GM18951 (cell line): ENCODE data around the gene NMRAL1.

Experiments used
- POLR2A ChIP-seq: IDR thresholded peaks from 4 replicates; pipeline ENCODE4 v1.6.1; 2011; ENCODE audit warnings: mild to moderate bottlenecking; ENCODE audit not compliant: insufficient read length, insufficient read depth; ENCODE audit errors: extremely low read depth
- in situ Hi-C: fragments of 300-500 bp; cut with MboI; formaldehyde crosslinking; loops from one replicate; pipeline ENCODE4 v1.12.0; 2022; ENCODE audit warnings: low sequenced_read_pairs, mixed read lengths, inconsistent platforms; ENCODE audit not compliant: unreplicated experiment

Gene NMRAL1

DNA sequence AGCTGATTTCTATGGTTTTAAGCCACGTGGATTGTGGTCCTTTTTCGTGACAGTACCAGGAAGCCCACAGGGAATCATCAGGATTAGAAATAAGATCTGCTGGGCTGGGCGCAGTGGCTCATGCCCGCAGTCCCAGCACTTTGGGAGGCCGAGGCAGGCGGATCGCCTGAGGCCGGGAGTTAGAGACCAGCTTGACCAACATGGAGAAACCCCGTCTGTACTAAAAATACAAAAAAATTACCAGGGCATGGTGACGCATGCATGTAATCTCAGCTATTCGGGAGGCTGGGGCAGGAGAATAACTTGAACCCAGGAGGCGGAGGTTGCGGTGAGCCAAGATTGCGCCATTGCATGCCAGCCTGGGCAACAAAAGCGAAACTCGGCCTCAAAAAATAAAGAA, 6.5 kb downstream of the NMRAL1 start:
- no peak for TF ChIP-seq POLR2A
- in situ Hi-C loops, result no loop called here

DNA sequence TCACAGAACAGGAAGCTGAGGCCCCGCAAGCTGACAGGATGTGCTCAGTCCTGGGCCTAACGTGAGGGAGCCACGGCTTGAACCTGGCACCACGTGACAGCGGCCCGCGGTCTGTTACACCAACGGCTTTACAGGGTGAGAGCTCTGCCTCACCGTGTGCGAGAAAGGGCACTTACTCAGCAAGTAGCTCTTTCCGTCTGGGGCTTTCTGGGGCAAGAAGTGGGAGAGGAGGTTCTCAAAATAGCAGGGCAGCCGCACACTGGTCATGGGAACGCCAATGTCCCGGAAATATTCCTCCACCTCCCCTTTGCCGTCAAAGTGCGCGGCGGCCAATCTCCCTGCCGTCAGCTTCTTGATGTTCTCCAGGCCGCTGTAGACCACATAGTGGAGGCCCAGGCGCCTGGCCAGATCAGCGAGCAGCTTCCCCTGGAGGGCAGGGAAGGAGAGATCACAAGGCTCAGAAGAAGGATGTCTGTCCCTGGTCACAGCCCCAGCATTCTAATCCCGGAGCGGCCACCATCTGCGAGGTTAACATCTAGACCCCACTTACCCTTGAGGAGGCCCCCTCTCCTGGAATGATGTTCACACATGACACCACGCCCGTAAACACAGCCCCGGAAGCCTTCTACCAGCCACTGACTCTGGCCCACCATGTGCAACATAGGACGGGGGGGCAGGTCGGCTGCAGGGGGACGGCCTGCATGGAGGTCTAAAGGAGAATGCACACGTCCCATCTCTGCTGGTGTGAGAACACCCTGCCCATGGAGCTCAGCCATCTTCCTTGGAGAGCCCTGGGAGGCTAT, 8.2 kb downstream of the NMRAL1 start:
- in situ Hi-C loops, result no loop called here

DNA sequence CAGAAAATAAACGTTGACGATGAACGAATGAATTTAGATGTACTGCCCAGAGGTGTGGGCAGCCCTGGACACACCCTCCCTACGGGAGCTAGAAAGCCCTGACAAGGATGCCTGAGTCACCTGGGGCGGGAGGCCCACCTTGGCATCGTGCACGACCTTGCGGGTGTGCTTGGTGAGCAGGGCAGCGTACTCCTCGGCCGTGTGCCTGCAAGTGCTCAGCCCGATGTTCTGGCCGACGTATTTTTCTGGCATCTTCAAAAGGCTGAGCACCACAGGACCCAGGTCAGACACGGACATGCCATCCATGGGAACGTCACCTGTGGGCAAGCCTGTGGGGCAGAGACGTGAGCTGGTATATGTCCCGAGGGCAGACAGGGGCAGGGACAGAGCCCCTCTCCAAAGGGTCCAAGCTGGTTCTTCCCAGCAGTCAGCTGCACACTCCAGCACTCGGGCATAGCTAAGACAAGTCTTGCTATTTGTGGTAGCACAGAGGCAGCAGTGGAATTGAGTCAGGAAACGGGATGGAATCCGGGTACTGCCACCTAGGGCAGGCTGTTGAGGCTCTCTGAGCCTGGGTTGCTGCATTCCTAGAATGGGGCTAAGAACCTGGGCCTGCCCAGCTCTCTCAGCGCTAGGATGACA, 10.8 kb downstream of the NMRAL1 start:
- in situ Hi-C loops, result no loop called here

More for the DNA sequence above, 8.2 kb downstream of the NMRAL1 start:
- TF ChIP-seq POLR2A, result no peak

DNA sequence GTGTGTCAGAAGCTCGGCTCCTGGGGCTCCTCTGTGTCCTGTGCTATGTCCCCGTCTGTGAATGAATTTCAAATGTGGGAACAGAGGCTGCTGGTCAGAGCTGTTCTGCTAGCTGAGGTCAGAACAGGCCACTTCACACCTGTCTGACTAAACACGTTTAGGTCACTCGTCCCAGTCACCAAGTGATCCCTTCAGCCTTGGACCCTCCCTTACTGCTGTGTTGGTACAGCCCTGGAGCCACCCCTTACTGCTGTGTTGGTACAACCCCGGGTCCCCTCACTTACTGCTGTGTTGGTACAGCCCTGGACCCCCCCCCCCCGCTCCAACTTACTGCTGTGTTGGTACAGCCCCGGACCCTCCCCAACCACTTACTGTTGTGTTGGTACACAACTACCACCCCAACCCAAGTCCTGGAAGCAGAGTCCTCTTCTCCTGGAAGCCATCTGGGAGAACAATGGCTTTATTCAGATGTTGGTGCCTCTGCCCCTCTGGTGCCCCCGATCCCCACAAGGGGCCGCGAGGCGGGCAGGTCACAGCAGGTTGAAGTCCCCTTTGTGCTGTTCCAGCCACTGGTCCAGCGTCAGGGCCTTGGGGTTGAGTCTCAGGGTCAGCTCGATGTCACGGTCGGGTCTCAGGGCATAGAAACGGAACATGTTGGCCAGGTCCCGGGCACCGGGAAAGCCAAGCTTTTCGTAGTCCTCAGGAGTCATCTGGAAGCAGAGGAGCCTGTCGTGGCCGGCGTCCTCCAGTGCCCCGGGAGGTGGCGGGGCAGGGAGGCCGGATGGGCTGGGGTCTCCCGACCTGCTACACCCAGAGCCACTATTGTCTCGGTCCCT, 13.0 kb downstream of the NMRAL1 start:
- no peak for TF ChIP-seq POLR2A
- in situ Hi-C loops, result no loop called here

More for the DNA sequence above, 10.8 kb downstream of the NMRAL1 start:
- no peak for TF ChIP-seq POLR2A

DNA sequence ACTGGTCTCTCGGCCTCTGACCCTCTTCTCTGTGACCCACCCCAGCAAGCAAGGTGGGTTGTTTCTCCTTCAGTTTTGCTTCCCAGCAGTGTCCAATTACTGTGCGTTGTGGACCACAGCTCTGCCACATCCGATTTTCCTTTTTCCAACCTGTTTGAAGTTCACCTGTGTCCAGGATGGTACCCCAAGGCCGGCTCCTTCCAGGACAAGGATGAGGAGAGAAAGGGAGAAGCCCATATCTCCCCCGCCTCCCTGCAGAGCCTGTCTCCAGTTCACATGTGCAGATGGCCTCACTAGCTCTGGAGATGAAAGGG, 13.5 kb downstream of the NMRAL1 start:
- in situ Hi-C loops, result no loop called here
- no peak for TF ChIP-seq POLR2A

DNA sequence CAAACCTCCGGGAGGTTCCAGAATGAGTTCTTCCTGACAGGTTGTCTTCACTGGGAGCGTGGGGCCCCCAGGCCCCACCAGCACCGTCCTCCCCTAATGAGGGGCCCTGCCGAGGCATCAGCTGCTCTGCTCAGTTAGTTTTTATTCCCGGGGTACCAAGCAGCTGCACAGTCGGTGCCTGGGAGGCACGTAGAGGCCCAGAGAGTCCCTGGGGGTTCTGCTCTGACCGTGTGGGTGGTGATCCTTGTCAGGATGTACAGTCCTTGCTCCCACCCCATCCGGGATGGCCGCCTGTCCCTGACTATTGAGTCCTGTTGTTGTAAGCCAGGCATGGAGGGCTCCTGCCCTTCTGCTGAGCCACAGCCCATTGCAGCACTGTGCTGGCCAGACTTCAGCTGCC, 18.5 kb downstream of the NMRAL1 start:
- TF ChIP-seq POLR2A, result no peak
- in situ Hi-C loops, result no loop called here

DNA sequence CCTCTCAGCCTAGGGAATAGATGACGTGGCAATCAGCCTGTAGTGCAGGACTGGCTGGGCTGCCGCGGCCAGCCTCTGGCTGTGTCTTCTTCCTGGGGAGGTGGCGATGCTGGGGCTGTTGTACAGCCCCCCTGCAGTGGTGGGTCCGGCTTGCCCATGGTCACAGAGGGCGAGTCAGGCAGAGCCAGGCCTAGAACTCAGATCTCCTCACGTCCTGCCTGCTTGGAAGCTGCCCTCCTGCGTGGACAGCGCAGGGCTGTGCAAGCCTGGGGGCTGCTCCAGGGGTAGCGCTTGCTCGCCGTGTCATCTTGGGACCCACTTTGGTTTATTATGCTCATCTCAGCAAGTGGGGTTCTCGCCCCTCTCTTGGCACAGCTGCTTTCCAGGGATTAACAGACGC, 19.3 kb downstream of the NMRAL1 start:
- in situ Hi-C loops, result no loop called here
- no peak for TF ChIP-seq POLR2A

DNA sequence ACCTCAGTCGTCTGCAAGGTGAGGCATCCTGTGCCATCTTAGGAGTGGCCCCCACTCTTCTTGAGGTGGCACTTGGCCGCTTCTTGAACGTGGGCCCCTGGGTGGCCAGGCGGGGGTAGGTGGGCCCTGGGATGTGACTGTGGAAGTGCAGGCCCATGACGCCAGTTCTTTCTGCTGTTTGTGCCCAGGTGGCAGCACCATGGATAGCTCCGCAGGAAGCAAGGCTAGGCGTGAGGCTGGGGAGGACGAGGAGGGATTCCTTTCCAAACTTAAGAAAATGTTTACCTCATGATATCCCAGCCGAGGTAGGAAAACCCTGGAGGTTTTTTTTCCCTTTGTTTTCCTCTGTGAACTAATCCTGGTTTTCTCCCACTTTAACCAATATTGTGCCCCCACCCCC, 19.8 kb downstream of the NMRAL1 start:
- in situ Hi-C loops, result no loop called here
- no peak for TF ChIP-seq POLR2A

DNA sequence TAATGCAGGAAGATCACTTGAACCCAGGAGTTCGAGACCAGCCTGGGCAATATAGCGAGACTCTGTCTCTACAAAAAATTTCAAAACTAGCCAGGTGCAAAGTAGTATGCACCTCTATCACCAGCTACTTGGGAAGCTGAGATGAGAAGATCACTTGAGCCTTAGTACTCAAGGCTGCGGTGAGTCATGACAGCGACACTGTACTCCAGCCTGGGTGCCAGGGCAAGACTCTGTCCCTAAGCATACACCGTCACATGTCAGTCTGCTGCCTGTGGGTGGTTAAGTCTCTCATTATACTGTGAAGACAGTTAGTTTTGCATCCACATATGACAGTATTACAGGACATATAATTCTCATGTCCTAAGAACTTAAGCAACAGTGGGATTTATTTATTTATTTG, 21.8 kb downstream of the NMRAL1 start:
- TF ChIP-seq POLR2A, result no peak
- in situ Hi-C loops, result no loop called here

DNA sequence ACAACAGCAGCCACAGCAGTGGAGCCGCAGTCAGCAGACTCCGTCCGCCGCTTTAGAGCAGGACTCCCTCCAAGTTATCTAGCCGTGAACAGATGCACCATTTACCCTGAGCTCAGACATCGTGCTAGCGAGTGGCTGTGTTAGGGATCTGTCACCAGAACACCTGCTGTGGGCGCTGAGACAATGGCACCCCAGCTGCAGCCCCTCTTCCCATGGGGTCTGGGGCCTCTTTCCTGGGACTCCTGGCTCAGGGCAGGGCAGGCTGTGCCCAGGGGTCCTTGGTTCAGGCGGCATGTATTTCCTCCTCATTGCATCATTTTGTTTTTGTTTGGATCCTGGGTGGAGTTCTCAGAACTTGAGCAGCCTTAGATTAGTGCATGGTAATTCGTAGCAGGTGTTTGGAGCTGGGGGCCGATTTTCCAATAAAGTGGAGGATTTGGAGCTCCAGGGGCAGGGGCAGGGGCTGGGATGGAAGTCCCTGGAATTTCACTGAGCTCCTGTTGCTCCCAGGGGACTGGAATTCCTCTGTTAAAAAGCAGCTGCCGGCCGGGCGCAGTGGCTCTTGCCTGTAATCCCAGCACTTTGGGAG, 23.4 kb downstream of the NMRAL1 start:
- in situ Hi-C loops, result no loop called here
- no peak for TF ChIP-seq POLR2A

DNA sequence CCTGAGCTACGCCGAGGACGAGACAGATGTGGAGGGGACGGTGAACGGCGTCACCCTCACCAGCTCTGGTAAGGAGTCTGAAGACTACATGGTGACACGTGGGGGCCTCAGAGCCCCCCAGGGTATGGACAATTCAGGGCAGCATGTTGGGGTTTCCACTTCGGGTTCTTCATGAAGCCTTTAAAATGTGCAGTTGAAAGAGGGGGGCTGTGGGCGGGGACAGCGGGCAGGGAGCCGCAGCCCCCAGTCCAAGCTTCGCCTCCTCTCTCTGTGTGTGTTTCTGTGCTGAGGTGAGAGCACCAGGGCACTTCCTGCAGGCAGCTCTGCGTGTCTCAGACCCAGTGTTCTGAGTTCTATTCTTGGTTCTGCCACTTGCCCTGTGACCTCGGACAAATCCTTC, 24.0 kb downstream of the NMRAL1 start:
- in situ Hi-C loops, result no loop called here

DNA sequence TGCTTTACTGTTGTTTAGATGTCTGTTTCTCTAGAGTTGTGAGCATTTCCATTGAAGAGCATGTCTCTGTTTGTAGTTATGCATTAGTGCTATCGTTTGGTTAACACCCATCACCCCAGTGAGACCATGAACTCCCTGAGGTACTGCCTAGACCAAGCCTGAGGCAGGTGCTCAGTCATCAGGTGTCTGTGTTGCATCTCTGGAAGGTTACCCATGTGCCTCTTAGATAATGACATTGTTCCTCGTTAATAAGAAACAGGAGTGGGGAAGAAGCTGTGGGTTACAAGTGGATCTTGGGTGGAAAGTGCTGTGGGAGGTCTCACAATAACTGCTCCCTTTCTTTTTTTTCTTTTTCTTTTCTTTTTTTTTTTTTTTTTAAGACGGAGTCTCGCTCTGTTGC, 30.4 kb downstream of the NMRAL1 start:
- TF ChIP-seq POLR2A, result no peak
- in situ Hi-C loops, result no loop called here

More for the DNA sequence above, 24.0 kb downstream of the NMRAL1 start:
- TF ChIP-seq POLR2A, result no peak

DNA sequence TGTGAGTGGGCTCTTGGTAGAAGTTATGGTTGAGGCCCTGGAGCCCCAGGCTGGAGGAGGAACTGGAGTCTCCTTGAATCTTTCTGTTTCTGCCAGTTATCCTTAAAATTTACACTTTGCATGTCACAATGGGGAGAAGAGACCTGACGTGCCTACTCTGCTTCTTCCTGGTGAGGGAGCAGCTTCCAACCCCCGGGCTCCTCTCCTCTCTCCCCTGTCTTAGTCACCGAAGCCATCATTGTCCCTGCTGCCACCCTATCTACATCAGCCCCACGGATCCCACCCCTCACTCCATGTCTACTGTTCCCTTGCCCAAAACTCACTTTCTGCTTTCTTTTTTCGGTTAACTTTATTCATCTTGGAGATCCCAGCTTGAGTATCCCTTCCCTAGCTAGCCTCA, 31.2 kb downstream of the NMRAL1 start:
- no peak for TF ChIP-seq POLR2A
- in situ Hi-C loops, result no loop called here
